ENCODE measurements around the gene NUBP2. TPM values are rescaled to one million over a fixed set of nuclear protein-coding genes. Genes with fewer than 3 reads are reported as not detected.

NUBP2 gene
- total RNA-seq, 1 experiment from 2014 or later, result 95.1 TPM

- no peaks in the 10 kb centered on the region for H3K36me3 ChIP-seq (ENCODE audit: low read depth, low read length)
- DNase-seq (no peak), ATAC-seq (no peak)
- peak overlapping the region; percentile 93 for H3K9ac ChIP-seq (ENCODE audit: low read length)
- H3K79me2 ChIP-seq (ENCODE audit: low read length), result peaks cover 34% of the 10 kb centered on the region
- TF ChIP-seq EZH2 (IDR thresholded peaks at IDR 0.05; ENCODE audit: low read length, unreplicated experiment) (no peak), EZH2phosphoT487 (IDR thresholded peaks at IDR 0.05; ENCODE audit: borderline replicate concordance, low read length) (no peak)
- TF ChIP-seq, protein P1, sequence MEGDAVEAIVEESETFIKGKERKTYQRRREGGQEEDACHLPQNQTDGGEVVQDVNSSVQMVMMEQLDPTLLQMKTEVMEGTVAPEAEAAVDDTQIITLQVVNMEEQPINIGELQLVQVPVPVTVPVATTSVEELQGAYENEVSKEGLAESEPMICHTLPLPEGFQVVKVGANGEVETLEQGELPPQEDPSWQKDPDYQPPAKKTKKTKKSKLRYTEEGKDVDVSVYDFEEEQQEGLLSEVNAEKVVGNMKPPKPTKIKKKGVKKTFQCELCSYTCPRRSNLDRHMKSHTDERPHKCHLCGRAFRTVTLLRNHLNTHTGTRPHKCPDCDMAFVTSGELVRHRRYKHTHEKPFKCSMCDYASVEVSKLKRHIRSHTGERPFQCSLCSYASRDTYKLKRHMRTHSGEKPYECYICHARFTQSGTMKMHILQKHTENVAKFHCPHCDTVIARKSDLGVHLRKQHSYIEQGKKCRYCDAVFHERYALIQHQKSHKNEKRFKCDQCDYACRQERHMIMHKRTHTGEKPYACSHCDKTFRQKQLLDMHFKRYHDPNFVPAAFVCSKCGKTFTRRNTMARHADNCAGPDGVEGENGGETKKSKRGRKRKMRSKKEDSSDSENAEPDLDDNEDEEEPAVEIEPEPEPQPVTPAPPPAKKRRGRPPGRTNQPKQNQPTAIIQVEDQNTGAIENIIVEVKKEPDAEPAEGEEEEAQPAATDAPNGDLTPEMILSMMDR (conservative IDR thresholded peaks at IDR 0.05; ENCODE audit: low read depth, low read length), result no peak
- ChIA-PET CTCF (no interaction called here), POLR2A (ENCODE audit: unreplicated experiment) (interaction anchor here (1.2 kb wide), 1 partner anchor 11 kb away, joined by 14 read pairs; the partner anchor contains the start of genes NUBP2 and SPSB3)
- H3K9me2 ChIP-seq (replicated peaks; ENCODE audit: low read length), result no peaks in the 10 kb centered on the region
- peaks cover 12% of the 10 kb centered on the region; the same call in 1 of the 2 replicates for H3K4me1 ChIP-seq (ENCODE audit: insufficient read depth, low read length)
- peak overlapping the region; percentile 100 for H3K4me2 ChIP-seq (ENCODE audit: low read length)
- peaks cover 3% of the 10 kb centered on the region; the same call in 1 of the 2 replicates for H4K20me1 ChIP-seq (ENCODE audit: low read length)
- H3K4me3 ChIP-seq (ENCODE audit: low read length), result peak overlapping the region; percentile 86
- intact Hi-C loops (cut with micrococcal nuclease), result loop anchor here (5.0 kb wide), 1 partner anchor 95 kb away; the partner anchor contains the start of gene JPT2
- no peaks in the 10 kb centered on the region for H3F3A ChIP-seq (ENCODE audit: low read length, unreplicated experiment)
- no peak overlapping the region for H2AFZ ChIP-seq (ENCODE audit: low read length)
- H3K9me3 ChIP-seq (ENCODE audit: low read length), result no peaks in the 10 kb centered on the region
- BruUV-seq (replicated peaks), result TSS peak; percentile 77
- peak overlapping the region; percentile 65 for H3K27ac ChIP-seq (ENCODE audit: low read length)
- no peaks in the 10 kb centered on the region for H3K27me3 ChIP-seq (ENCODE audit: low read length)
Observed at GRCh38 chr16:1771864-1772361, 10.8 kb upstream of the NUBP2 start.

- Histone ChIP-seq H3K9me2 (replicated peaks; ENCODE audit: low read length) (no peaks in the 10 kb centered on the region), H3K4me1 (ENCODE audit: insufficient read depth, low read length) (peaks cover 12% of the 10 kb centered on the region; the same call in 1 of the 2 replicates), H3K9me3 (ENCODE audit: low read length) (no peaks in the 10 kb centered on the region), H4K20me1 (ENCODE audit: low read length) (peaks cover 3% of the 10 kb centered on the region; the same call in 1 of the 2 replicates), H3K36me3 (ENCODE audit: low read depth, low read length) (no peaks in the 10 kb centered on the region), H3K4me2 (ENCODE audit: low read length) (peak within 1 kb of the TSS; percentile 100), H3K4me3 (ENCODE audit: low read length) (peak within 1 kb of the TSS; percentile 86), H3F3A (ENCODE audit: low read length, unreplicated experiment) (no peaks in the 10 kb centered on the region), H3K27ac (ENCODE audit: low read length) (peak within 1 kb of the TSS; percentile 65), H3K27me3 (ENCODE audit: low read length) (no peaks in the 10 kb centered on the region), H2AFZ (ENCODE audit: low read length) (peak within 1 kb of the TSS; percentile 64; the same call in 1 of the 2 replicates), H3K9ac (ENCODE audit: low read length) (peak within 1 kb of the TSS; percentile 93), H3K79me2 (ENCODE audit: low read length) (peaks cover 34% of the 10 kb centered on the region)
- ChIA-PET POLR2A (ENCODE audit: unreplicated experiment) (interaction anchor here (0.6 to 1.2 kb wide), 2 partner anchors 10 to 212 kb away, joined by 3 to 14 read pairs; partner anchors contain the start of genes NUBP2 and SPSB3), CTCF (no interaction called here)
- BruUV-seq (replicated peaks), result no TSS peak
- intact Hi-C loops (cut with micrococcal nuclease), result loop anchor here (5.0 kb wide), 1 partner anchor 95 kb away; the partner anchor contains the start of gene JPT2
- TF ChIP-seq EZH2phosphoT487 (IDR thresholded peaks at IDR 0.05; ENCODE audit: borderline replicate concordance, low read length) (no peak), EZH2 (IDR thresholded peaks at IDR 0.05; ENCODE audit: low read length, unreplicated experiment) (no peak)
- TF ChIP-seq, protein P1 (conservative IDR thresholded peaks at IDR 0.05; ENCODE audit: low read depth, low read length), result no peak
- no peak for DNase-seq
- no peak for ATAC-seq
Observed at GRCh38 chr16:1772362-1772907, 10.3 kb upstream of the NUBP2 start, which contains the start of gene EME2. TSS of gene EME2 (plus strand) at chr16:1772810. CDS start at chr16:1773228, 418 bp downstream.

All from PC-3 (cell line).